ENCODE measurements around the gene CXADR.

Gene CXADR

DNA sequence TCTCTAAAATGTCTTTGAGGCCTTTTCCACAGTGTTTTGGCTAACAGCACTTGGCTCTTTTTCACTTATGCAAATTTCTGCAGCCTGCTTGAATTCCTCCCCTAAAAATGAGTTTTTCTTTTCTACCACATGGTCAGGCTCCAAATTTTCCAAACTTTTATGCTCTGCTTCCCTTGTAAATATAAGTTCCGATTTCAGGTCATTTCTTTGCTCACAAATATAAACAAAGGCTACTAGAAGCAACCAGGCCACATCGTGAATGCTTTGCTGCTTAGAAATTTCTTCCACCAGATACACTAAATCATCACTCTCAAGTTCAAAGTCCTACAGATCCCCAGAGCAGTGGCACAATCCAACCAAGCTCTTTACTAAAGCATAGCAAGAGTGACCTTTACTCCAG lies 128.0 kb downstream of the CXADR start:
- DNase-seq, result no peak

More for the DNA sequence above, 128.0 kb downstream of the CXADR start:
- intact Hi-C loops (cut with DNase I), result no loop called here
